ENCODE data around the gene TSPAN18. TPM values are rescaled to one million over a fixed set of nuclear protein-coding genes. Genes with fewer than 3 reads are reported as not detected.

The TSPAN18 gene
- polyA plus RNA-seq, 6 donors from 2014 or later = 0.27 to 1.6 (median 1.1) TPM; not detected in 1

GRCh38 chr11:44782478-44782877 is 55.7 kb downstream of the TSPAN18 start:
- ATAC-seq (ENCODE audit: low read depth in 2 of 2) (no peak), DNase-seq (no peak)
- Mint-ChIP-seq H3K36me3 (no peaks in the 10 kb centered on the region), H3K4me3 (no peak overlapping the region), H3K9me3 (no peaks in the 10 kb centered on the region), H3K27ac (no peak overlapping the region), H3K27me3 (peaks cover 8 to 40% (median 11%) of the 10 kb centered on the region in 3 donors), H3K4me1 (no peaks in the 10 kb centered on the region)

DNA sequence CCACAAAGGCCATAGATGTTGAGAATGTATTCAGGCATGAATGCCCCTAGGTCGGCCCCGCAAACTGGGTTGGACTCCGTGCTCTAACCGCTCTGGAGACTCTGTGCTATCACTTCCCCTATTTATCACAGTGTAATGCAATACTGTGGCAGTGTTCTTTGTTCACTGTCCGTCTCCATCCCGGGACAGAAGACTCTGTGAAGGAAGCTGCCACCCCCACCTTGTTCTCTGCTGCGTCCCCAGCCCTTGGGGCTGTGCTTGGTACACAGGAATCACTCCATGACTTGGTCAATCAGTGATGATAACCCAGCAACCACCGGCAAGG is 57.6 kb downstream of the TSPAN18 start:
- Mint-ChIP-seq H3K4me3 (no peak overlapping the region), H3K27me3 (peaks cover 8 to 40% (median 16%) of the 10 kb centered on the region in 3 donors), H3K4me1 (no peaks in the 10 kb centered on the region), H3K27ac (no peak overlapping the region), H3K36me3 (no peaks in the 10 kb centered on the region), H3K9me3 (no peaks in the 10 kb centered on the region)
- DNase-seq = no peak
- ATAC-seq (ENCODE audit: low read depth in 2 of 2) = no peak

GRCh38 chr11:44784851-44785250 is 58.1 kb downstream of the TSPAN18 start:
- Mint-ChIP-seq H3K27me3 (peaks cover 8 to 40% (median 16%) of the 10 kb centered on the region in 3 donors), H3K4me3 (no peak overlapping the region), H3K36me3 (no peaks in the 10 kb centered on the region), H3K4me1 (no peaks in the 10 kb centered on the region), H3K27ac (no peak overlapping the region), H3K9me3 (no peaks in the 10 kb centered on the region)
- DNase-seq (no peak), ATAC-seq (ENCODE audit: low read depth in 2 of 2) (no peak)

DNA sequence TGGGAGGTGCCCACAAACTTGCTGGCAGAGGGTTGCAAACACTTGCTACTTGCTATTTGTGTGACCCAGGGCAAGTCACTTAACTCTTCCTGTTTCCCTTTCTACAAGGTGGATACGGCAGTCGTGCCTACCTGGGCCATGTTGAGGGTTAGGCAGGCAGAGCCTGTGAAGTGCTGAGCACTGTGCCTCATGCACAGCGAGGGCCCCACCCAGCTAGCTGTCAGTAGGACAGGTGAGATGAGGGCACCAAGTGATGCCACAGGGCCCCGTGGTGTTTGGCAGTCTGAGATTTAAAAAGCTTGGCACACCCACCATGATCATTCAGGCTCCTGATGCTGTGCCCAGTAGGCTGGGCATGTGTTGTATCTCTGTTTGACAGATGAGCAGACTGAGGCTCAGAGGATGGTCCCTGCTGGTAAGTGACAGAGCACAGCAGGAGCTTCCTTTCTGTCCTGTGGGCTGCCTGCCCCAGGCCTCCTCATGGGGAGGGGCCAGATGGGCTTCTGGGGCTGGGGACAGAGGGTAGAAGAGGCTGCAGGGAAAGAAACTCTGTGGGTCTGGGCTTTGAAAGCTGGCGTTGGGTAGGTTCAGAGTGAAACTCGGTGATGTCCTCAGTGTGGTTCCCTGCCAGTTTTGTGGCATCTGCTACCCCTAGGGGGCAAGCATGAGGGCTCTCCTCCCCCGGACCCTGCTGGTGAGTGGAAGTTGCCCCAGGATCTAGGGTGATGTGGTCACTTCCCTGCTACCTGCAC is 59.3 kb downstream of the TSPAN18 start:
- Mint-ChIP-seq H3K9me3 (peaks cover 0 to 5% (median 0%) of the 10 kb centered on the region in 7 donors), H3K36me3 (no peaks in the 10 kb centered on the region), H3K27ac (no peak overlapping the region), H3K4me3 (no peak overlapping the region), H3K27me3 (peaks cover 3 to 40% (median 16%) of the 10 kb centered on the region in 3 donors), H3K4me1 (no peaks in the 10 kb centered on the region)
- ATAC-seq (ENCODE audit: low read depth in 2 of 2) (no peak), DNase-seq (no peak)

DNA sequence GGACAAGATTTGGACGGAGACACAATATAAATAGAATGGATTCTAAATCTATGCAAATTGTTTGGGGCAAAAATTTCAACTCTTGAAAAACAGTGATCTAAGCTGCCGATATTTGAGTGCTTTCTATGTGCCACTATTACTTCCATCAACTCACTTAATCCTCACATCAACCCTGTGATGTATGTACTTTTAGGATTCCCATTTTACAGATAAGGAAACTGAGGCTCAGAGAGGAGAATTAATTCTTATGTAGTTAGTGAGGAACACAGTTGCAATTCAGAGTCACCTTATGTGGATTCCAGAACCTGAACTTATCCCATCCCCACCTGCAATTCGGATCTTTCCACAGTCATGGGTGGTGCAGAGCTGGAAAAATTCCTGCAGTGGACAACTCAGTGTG is 60.3 kb downstream of the TSPAN18 start:
- H3K27me3 Mint-ChIP-seq = peaks cover 3 to 34% (median 16%) of the 10 kb centered on the region in 3 donors

DNA sequence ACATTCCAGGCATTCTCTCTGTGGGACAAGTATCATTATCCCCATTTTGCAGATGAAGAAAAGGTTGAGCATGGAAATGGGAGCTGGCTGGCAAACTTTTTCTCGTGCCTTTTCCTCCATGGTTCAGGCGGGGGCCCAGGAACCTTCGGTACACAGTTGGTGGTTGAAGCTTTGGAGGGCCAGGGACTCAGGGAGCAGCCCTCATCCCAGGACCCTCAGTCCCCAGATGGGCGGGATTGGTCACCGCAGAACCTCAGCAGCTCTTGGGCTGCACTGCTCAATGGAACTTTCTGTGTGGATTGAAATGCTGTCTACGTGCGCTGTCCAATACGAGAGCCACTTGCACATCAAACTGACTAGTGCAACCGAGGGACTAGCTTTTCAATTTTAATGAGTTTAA is 61.2 kb downstream of the TSPAN18 start:
- H3K9me3 Mint-ChIP-seq = peaks cover 0 to 5% (median 0%) of the 10 kb centered on the region in 7 donors
- H3K4me1 Mint-ChIP-seq = no peaks in the 10 kb centered on the region
- peaks cover 11 to 33% (median 16%) of the 10 kb centered on the region in 3 donors for H3K27me3 Mint-ChIP-seq
- no peak overlapping the region for H3K4me3 Mint-ChIP-seq
- H3K27ac Mint-ChIP-seq = no peak overlapping the region
- no peaks in the 10 kb centered on the region for H3K36me3 Mint-ChIP-seq
- DNase-seq = no peak
- no peak for ATAC-seq (ENCODE audit: low read depth in 2 of 2)

More for the DNA sequence above, 60.3 kb downstream of the TSPAN18 start:
- Mint-ChIP-seq H3K27ac (no peak overlapping the region), H3K9me3 (peaks cover 0 to 5% (median 0%) of the 10 kb centered on the region in 7 donors), H3K4me3 (no peak overlapping the region), H3K36me3 (no peaks in the 10 kb centered on the region), H3K4me1 (no peaks in the 10 kb centered on the region)
- ATAC-seq (ENCODE audit: low read depth in 2 of 2) = no peak
- no peak for DNase-seq

GRCh38 chr11:44788536-44789261 is 61.9 kb downstream of the TSPAN18 start:
- no peak for ATAC-seq (ENCODE audit: low read depth in 2 of 2)
- DNase-seq = no peak
- H3K36me3 Mint-ChIP-seq = no peaks in the 10 kb centered on the region
- H3K4me1 Mint-ChIP-seq = no peaks in the 10 kb centered on the region
- peaks cover 0 to 5% (median 0%) of the 10 kb centered on the region in 7 donors for H3K9me3 Mint-ChIP-seq
- H3K27ac Mint-ChIP-seq = no peak overlapping the region
- H3K4me3 Mint-ChIP-seq = no peak overlapping the region
- peaks cover 11 to 36% (median 16%) of the 10 kb centered on the region in 3 donors for H3K27me3 Mint-ChIP-seq

- Mint-ChIP-seq H3K36me3 (no peaks in the 10 kb centered on the region), H3K4me3 (no peak overlapping the region), H3K9me3 (peaks cover 0 to 5% (median 0%) of the 10 kb centered on the region in 7 donors), H3K4me1 (no peaks in the 10 kb centered on the region), H3K27ac (peak overlapping the region in 1 of 6 donors; percentile 33), H3K27me3 (peaks cover 11 to 30% (median 16%) of the 10 kb centered on the region in 3 donors)
- DNase-seq = no peak
- no peak for ATAC-seq (ENCODE audit: low read depth in 2 of 2)
Observed at GRCh38 chr11:44789496-44789895, 62.7 kb downstream of the TSPAN18 start.

- H3K4me1 Mint-ChIP-seq = no peaks in the 10 kb centered on the region
- H3K9me3 Mint-ChIP-seq = peaks cover 0 to 5% (median 0%) of the 10 kb centered on the region in 7 donors
Observed at GRCh38 chr11:44790211-44790610, 63.4 kb downstream of the TSPAN18 start.

DNA sequence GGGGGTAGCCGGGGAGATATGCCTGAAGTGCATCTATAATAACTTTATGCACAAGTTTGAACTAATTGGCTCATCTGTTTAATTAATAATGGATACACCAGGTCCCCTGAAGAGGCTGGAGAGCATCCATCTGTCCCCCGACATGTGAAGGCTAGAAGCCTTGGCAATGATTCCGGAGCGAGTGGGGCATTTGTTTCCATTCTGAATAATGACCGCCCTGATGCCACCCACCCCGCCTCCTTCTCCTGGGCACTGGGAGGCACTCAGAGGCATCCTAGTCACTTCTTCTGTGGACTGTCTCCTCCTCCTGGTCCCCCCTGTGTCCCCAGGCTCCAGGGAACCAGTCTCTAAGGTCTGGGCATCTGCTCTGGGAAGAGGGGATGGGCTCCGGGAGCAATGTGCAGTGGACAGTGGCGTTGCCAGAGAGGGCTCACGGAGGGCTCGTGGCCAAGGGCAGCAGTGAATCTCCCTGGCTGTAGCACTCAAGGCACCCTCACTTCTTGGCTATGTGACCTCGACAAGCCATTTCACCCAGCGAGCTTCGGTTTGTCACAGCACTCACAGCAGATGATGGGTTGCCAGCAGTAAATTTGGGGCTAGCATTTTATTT is 64.7 kb downstream of the TSPAN18 start:
- no peaks in the 10 kb centered on the region for H3K4me1 Mint-ChIP-seq
- no peak overlapping the region for H3K4me3 Mint-ChIP-seq
- ATAC-seq (ENCODE audit: low read depth in 2 of 2) (no peak), DNase-seq (no peak)
- H3K27me3 Mint-ChIP-seq = peaks cover 12 to 25% (median 19%) of the 10 kb centered on the region in 3 donors
- no peak overlapping the region for H3K27ac Mint-ChIP-seq
- peaks cover 0 to 5% (median 0%) of the 10 kb centered on the region in 7 donors for H3K9me3 Mint-ChIP-seq
- no peaks in the 10 kb centered on the region for H3K36me3 Mint-ChIP-seq

More at GRCh38 chr11:44790211-44790610, 63.4 kb downstream of the TSPAN18 start:
- H3K27ac Mint-ChIP-seq = no peak overlapping the region
- ATAC-seq (ENCODE audit: low read depth in 2 of 2) = no peak
- peaks cover 11 to 32% (median 12%) of the 10 kb centered on the region in 3 donors for H3K27me3 Mint-ChIP-seq
- no peaks in the 10 kb centered on the region for H3K36me3 Mint-ChIP-seq
- no peak for DNase-seq
- no peak overlapping the region for H3K4me3 Mint-ChIP-seq

DNA sequence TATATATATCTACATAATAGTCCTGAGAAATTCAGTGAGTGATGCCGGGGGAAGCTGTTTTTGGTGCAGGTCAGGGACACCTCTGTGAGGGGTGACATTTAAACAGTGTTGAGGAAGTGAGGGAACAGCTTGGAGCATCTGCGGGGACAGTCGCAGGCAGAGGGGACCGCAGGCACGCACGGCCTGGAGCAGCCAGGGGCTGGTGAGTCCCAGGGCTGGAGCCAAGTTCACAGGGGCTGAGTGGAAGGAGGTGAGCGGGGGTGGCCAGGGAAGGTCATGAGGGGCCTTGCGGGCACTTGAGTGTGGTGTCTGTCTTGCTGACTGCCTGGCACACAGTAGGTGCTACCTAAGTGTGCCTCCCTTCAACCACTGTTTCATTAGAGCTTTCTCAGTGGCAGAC is 65.4 kb downstream of the TSPAN18 start:
- DNase-seq (no peak), ATAC-seq (ENCODE audit: low read depth in 2 of 2) (no peak)
- Mint-ChIP-seq H3K9me3 (peaks cover 0 to 5% (median 0%) of the 10 kb centered on the region in 7 donors), H3K27ac (peak overlapping the region in 1 of 6 donors; percentile 84), H3K36me3 (no peaks in the 10 kb centered on the region), H3K4me3 (no peak overlapping the region), H3K4me1 (no peaks in the 10 kb centered on the region), H3K27me3 (peaks cover 8 to 22% (median 22%) of the 10 kb centered on the region in 3 donors)

DNA sequence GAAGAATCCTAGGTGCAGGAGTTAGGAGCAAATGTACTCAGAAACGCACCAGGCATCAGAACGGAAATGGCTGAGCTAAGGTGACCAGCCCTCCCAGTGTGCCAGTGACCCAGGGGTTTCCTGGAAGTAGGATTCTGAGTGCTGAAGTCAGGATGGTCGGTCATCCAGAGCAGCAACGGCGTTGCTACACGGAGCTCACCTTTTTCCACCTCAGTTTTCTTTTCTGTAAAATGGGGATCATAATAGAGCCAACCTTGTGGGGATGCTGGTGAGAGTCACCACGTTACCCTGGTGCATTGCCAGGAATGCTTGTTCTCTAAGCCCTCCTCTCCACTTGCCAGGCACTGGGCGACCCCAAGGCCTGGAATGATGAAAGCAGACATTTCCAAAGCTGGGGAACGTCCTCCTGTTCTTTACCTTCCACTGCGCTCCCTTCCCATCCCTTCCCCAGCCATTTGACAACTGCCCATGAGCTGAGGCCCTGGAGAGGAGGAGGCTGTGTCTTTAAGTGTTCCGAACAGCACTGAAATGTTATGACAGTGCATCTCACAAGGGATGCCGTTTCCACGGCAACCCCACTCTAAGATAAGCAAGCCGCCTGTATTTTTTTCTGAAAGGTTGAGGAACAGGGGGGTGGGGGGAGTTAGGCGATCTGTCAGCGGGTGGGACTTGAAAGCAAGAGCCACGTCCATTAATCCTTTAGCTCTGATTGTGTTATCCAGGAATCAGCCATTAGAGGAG is 66.8 kb downstream of the TSPAN18 start:
- no peak overlapping the region for H3K27ac Mint-ChIP-seq
- no peak for DNase-seq

More for the DNA sequence above, 66.8 kb downstream of the TSPAN18 start:
- Mint-ChIP-seq H3K4me1 (no peaks in the 10 kb centered on the region), H3K9me3 (peaks cover 0 to 5% (median 0%) of the 10 kb centered on the region in 7 donors), H3K4me3 (no peak overlapping the region), H3K27me3 (peaks cover 3 to 30% (median 25%) of the 10 kb centered on the region in 3 donors), H3K36me3 (no peaks in the 10 kb centered on the region)
- no peak for ATAC-seq (ENCODE audit: low read depth in 2 of 2)

Data from naive B cell (primary cell).